Thyroid gland (tissue), 4 donors: ENCODE measurements around the gene CFAP161. TPM values are rescaled to one million over a fixed set of nuclear protein-coding genes. Genes with fewer than 3 reads are reported as not detected.

ENCODE experiments used
- DNase-seq, 2 donors: peaks; one replicate each; pipeline ENCODE4 v3.0.0-alpha.2; 2019
- H3K27ac ChIP-seq, 3 donors: fragments of 200-600 bp; sonication (generic); 1 replicate in 2 of 3; 2 replicates in 1 of 3; pipeline ENCODE4 v1.5.1; 2016 to 2019; ENCODE audit warnings: mild to moderate bottlenecking in 1 of 3, moderate library complexity in 1 of 3
- H3K27me3 ChIP-seq: fragments of 200-600 bp; sonication (generic); one replicate; pipeline ENCODE4 v1.5.1; 2019
- H3K36me3 ChIP-seq, 2 donors: fragments of 200-600 bp; sonication (generic); one replicate each; pipeline ENCODE4 v1.5.1; 2016 to 2019
- H3K4me1 ChIP-seq, 2 donors: fragments of 200-600 bp; sonication (generic); one replicate each; pipeline ENCODE4 v1.5.1; 2017 to 2019
- H3K4me3 ChIP-seq, 3 donors: fragments of 200-600 bp; sonication (generic); replicated peaks in 1 of 3; 1 replicate in 2 of 3; 2 replicates in 1 of 3; pipeline ENCODE4 v1.5.1; 2016; ENCODE audit warnings: mild to moderate bottlenecking in 1 of 3
- H3K9me3 ChIP-seq: fragments of 200-600 bp; sonication (generic); one replicate; pipeline ENCODE4 v1.5.1; 2017
- CTCF ChIP-seq, 6 experiments: fragments of 200-600 bp in 3 of 6; fragments of 450-650 bp in 3 of 6; sonication (generic) in 3 of 6; IDR thresholded peaks; one replicate each; pipeline ENCODE4 v1.5.1; 2016 to 2019; ENCODE audit warnings: antibody characterized with exemption in 6 of 6, mild to moderate bottlenecking in 2 of 6, inconsistent platforms in 1 of 6, moderate library complexity in 1 of 6
- POLR2A ChIP-seq, 2 donors: fragments of 450-650 bp; IDR thresholded peaks; one replicate each; pipeline ENCODE4 v1.6.1; 2017; ENCODE audit warnings: antibody characterized with exemption in 2 of 2, mild to moderate bottlenecking in 2 of 2, moderate library complexity in 1 of 2
- WGBS, 2 donors: methylation state at CpG; one replicate each; pipeline ENCODE4 v1.1.5; 2017; 5-methylcytosine and 5-hydroxymethylcytosine counted together
- intact Hi-C: fragments of 100-400 bp; cut with DNase I; formaldehyde crosslinking; loops from one replicate; pipeline ENCODE4 v1.15.1; 2023
- total RNA-seq, 4 donors: library from RNA; depleted of rRNA; stranded (reverse); fragments of >200 nt; gene quantifications; one replicate each; pipeline ENCODE4 v1.2.3, GENCODE V29; 2016

The CFAP161 gene
- total RNA-seq, 4 donors from 2014 or later, result 0.56 to 0.81 (median 0.78) TPM; not detected in 1

DNA sequence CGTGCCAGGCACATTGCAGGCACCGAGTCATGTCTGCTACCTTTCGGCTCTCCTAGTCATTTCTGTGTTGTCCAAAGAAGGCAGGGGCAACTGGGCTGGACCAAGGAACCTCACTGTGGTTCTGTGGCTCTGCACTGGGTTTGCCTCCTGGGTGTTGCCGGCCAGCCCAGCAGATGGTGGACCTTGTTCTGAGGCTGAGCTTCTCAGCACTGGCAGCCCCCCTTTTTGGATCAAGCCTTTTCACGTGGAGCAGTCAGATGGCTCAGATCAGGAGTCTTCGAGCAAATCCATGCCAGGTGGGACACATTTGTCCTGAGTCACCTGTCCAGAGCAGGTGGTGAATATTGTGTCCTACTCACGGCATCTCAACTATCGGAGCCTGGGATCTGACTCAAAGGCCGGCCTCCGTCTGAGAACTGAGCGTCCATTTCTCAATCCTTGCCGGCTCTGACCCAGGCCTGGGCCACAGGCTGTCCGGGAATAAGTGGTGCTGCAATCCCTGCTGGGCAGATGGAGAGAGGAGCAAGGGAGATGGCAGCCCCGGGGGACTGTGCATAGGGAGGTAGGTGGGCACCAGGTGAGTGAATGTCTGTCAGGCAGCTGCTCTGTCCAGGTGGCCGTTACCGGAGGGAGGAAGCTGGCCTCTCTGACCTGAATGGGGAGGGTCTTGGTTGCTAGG lies 62.6 kb downstream of the CFAP161 start, which contains the start of gene IL16:
Gene IL16 (plus strand): TSS at position 304 of the 679 bp plus-strand sequence. CDS start 28,521 bp downstream, outside the sequence.
- Histone ChIP-seq H3K9me3 (no peaks in the 10 kb centered on the region), H3K4me3 (no peak within 1 kb of the TSS), H3K36me3 (no peaks in the 10 kb centered on the region), H3K4me1 (peaks cover 9 to 16% of the 10 kb centered on the region in 2 donors), H3K27me3 (no peaks in the 10 kb centered on the region), H3K27ac (no peak within 1 kb of the TSS)
- DNase-seq, result no peak
- TF ChIP-seq CTCF (IDR thresholded peaks at IDR 0.05) (no peak), POLR2A (IDR thresholded peaks at IDR 0.05) (no peak)
- intact Hi-C loops, result no loop called here
- WGBS, 2 donors, result 91 to 95% methylated on average over 16 of the region's 16 CpGs

DNA sequence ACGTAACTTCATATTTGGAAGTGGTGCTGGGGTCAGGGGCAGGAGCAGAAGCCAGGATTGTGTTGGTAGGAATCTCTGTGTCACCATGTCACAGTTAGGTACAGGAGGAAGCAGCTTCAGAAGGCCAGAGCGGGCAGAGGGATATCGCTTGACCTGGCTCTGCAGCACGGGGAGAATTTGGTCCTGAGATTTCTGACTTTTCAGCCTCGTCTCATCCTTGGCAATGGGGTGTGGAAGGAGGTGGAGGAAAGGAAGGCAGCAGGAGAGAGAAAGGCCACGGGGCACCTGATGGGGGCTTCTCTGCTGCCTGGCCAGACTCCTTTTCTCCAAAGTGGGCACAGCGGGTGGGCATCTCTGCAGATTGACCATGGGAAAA lies 63.2 kb downstream of the CFAP161 start:
- intact Hi-C loops, result no loop called here
- no peaks in the 10 kb centered on the region for H3K36me3 ChIP-seq
- TF ChIP-seq POLR2A (IDR thresholded peaks at IDR 0.05) (no peak), CTCF (IDR thresholded peaks at IDR 0.05) (no peak)
- H3K9me3 ChIP-seq, result no peaks in the 10 kb centered on the region
- H3K27me3 ChIP-seq, result no peaks in the 10 kb centered on the region
- WGBS, 2 donors, result 91 to 96% methylated on average over 7 of the region's 7 CpGs
- no peak overlapping the region for H3K4me3 ChIP-seq
- H3K4me1 ChIP-seq, result peaks cover 9 to 16% of the 10 kb centered on the region in 2 donors
- no peak for DNase-seq
- H3K27ac ChIP-seq, result no peak overlapping the region

- Histone ChIP-seq H3K9me3 (no peaks in the 10 kb centered on the region), H3K4me3 (no peak overlapping the region), H3K36me3 (no peaks in the 10 kb centered on the region), H3K27ac (no peak overlapping the region), H3K4me1 (peaks cover 9 to 16% of the 10 kb centered on the region in 2 donors), H3K27me3 (no peaks in the 10 kb centered on the region)
- no peak for DNase-seq
- TF ChIP-seq POLR2A (IDR thresholded peaks at IDR 0.05), result no peak
- no peak for TF ChIP-seq CTCF (IDR thresholded peaks at IDR 0.05)
- intact Hi-C loops, result no loop called here
- WGBS, 2 donors, result 87 to 90% methylated on average over 7 of the region's 7 CpGs
These were observed 63.7 kb downstream of the CFAP161 start for GRCh38 chr15:81197688-81198281.

Other genes starting within 250 kb of the CFAP161 start
- gene MESD, start 144.5 kb upstream of the CFAP161 start, total RNA-seq, result 10 to 100 TPM; 53.7 to 74.6 (median 70.9) TPM
- gene TLNRD1, start 133.3 kb upstream of the CFAP161 start, total RNA-seq, result 10 to 100 TPM; 11.8 to 25.5 (median 19.4) TPM
- 10 to 100 TPM in 2 of 4 donors, 1 to 10 TPM in 2; 4.9 to 11.5 (median 8.4) TPM for gene IL16, start 62.6 kb downstream of the CFAP161 start, total RNA-seq
- gene STARD5, start 189.9 kb downstream of the CFAP161 start, total RNA-seq, result 10 to 100 TPM in 1 of 4 donors, 1 to 10 TPM in 3; 1.5 to 11.3 (median 8.5) TPM
- under 1 TPM in 3 of 4 donors, not detected in 1; 0.33 to 0.40 (median 0.34) TPM for gene TMC3, start 239.9 kb downstream of the CFAP161 start, total RNA-seq